Measurements from ENCODE around the gene C2CD2.

DNA sequence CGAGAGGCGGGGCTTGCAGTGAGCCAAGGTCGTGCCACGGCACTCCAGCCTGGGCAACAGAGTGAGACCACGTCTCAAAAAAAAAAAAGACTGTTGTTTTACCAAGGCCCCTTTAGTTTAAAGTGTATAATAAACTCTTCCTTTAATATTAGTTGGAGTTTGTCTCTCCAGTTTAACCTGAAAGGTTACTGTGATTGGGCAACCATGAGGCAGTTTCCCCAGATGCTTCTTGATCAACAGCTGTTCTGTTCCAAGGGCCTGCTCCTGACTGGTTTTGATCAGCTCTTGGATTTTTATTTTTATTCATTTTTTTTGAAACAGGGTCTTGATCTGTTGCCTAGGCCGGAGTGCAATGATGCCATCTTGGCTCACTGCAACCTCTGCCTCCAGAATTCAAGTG, 18.1 kb upstream of the C2CD2 start:
- TF ChIP-seq POLR2AphosphoS5 (IDR thresholded peaks at IDR 0.05; ENCODE audit: insufficient read depth, low read depth, low read length) (no peak), EZH2 (IDR thresholded peaks at IDR 0.05; ENCODE audit: borderline replicate concordance, low read depth, low read length, severe bottlenecking) (no peak), POLR2A (IDR thresholded peaks at IDR 0.05; ENCODE audit: low read depth, low read length) (no peak), MYC (IDR thresholded peaks at IDR 0.05; ENCODE audit: low read depth, low read length) (no peak)
- TF ChIP-seq, protein P1, sequence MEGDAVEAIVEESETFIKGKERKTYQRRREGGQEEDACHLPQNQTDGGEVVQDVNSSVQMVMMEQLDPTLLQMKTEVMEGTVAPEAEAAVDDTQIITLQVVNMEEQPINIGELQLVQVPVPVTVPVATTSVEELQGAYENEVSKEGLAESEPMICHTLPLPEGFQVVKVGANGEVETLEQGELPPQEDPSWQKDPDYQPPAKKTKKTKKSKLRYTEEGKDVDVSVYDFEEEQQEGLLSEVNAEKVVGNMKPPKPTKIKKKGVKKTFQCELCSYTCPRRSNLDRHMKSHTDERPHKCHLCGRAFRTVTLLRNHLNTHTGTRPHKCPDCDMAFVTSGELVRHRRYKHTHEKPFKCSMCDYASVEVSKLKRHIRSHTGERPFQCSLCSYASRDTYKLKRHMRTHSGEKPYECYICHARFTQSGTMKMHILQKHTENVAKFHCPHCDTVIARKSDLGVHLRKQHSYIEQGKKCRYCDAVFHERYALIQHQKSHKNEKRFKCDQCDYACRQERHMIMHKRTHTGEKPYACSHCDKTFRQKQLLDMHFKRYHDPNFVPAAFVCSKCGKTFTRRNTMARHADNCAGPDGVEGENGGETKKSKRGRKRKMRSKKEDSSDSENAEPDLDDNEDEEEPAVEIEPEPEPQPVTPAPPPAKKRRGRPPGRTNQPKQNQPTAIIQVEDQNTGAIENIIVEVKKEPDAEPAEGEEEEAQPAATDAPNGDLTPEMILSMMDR (IDR thresholded peaks at IDR 0.05; ENCODE audit: extremely low read depth in 1 of 2, insufficient read depth in 1 of 2, low read depth in 1 of 2, low read length in 2 of 2), result no peak

Measured in endothelial cell of umbilical vein (primary cell).